HG02885 (cell line): ENCODE data around the gene QRFPR.
"Not testable (repeated sequence)": the region's sequence is repeated elsewhere in the genome, so short reads cannot be mapped to it uniquely, and the experiment has no call there.

Experiments used
- ATAC-seq: cut with Tn5 transposase; IDR thresholded peaks from one replicate; pipeline ENCODE4 v1.9.1; 2021; ENCODE audit warnings: mild to moderate bottlenecking; ENCODE audit not compliant: unreplicated experiment, poor library complexity

Gene QRFPR

DNA sequence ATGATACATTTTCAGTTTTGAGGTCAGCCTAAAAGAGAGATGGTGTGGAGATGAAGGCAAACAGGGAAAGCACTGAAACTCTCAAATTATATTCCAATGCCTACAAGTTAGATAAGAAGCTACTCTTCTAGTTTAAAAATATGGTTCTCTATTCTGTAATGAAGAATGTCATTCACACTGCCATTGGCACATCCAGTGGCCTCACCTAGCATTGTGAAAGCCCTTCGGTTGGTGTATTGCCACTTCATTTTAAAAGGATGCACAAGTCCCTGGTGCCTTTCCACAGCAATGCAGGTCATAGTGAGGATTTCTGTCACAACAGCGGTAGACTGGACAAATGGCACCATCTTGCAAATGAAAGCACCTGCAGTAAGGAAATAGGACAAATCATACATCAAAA is 40.6 kb downstream of the QRFPR start:
- no peak for ATAC-seq

DNA sequence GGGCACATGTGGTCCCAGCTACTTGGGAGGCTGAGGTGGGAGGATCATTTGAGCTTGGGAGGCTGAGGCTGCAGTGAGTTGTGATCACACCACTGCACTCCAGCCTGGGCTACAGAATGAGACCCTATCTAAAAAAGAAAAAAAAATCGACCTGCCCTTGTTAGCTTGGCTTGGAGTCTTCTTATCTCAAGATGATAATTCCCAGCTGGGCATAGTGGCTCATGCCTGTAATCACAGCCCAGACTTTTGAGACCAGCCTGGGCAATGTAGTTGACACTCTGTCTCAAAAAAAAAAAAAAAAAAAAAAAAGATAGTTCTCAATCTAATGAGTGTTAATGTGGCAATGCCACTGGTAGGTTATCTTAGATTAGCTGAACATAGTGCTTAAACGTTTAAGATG is 41.0 kb downstream of the QRFPR start:
- ATAC-seq, result no peak

DNA sequence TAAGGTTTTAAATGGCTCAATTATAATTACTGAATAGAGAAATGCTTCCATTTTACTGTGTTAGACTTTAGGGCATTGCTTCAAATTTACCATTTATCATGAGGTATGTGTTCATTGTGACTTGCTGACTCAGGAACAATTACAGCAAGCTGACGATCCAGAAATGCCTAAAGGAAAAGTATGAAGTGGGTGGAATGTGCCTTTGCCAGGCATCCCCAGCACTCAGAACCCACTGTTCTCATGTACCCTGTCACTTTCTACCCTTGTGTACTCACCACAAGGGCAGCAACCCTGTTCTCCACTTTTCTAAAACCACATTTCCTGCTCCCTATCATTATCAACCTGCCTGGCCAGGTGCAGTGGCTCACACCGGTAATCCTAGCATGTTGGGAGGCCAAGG is 41.5 kb downstream of the QRFPR start:
- no peak for ATAC-seq

DNA sequence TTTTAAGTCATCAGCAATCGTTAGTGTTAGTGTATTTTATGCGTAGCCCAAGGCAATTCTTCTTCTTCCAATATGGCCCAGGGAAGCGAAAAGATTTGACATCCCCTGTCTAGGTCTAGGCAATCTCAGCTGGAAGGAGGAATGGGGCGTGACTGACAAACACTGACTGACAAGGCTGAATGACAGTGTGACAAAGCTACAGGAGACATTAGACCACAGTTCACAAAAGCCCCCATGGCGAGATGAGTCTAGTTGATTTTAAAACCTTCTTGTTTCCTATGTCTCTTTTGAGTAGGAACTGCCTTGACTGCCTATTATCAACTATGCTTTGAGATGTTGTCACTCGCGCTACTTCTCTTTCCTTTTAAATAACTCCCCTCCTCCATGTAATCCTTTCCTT is 42.3 kb downstream of the QRFPR start:
- no peak for ATAC-seq

DNA sequence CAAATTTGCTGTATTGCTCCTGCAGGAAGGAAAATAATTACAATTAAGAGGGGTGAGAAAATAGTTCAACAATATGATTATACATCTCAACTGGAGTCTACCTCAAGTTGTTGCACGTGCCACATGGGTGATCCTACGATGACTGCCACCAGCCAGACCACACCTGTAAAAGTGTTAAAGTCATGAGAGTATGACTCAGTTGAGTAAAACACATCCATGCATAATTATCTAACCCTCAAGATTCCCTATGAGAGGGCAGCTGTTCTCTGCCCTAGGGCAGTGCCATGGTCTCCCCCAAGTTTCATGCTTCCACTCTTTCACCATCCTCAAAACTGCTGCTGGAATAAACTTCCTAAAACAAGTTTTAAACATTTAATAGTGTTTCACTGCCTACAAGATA is 44.1 kb downstream of the QRFPR start:
- no peak for ATAC-seq

DNA sequence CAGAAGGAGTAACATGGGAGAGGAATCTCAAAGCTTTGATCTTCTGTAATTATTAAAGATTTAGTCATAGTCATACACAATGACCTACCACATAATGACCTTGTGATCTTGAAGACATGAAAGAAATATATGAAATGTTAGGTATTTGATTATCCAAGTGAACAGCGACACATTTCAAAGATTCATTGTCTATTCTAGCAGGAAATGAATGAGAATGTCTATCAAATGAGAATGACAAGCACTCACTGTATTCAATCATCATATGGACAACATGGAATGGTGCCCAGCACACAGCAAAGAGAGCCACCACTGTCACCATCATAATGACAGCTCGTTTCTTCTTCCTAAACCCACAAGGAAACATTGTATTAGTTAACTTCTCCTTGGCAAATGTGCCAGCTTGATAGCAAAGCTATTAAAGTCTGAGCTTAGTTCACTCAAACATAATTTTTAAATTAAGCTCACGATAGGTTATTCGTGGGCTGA is 50.6 kb downstream of the QRFPR start:
- no peak for ATAC-seq

DNA sequence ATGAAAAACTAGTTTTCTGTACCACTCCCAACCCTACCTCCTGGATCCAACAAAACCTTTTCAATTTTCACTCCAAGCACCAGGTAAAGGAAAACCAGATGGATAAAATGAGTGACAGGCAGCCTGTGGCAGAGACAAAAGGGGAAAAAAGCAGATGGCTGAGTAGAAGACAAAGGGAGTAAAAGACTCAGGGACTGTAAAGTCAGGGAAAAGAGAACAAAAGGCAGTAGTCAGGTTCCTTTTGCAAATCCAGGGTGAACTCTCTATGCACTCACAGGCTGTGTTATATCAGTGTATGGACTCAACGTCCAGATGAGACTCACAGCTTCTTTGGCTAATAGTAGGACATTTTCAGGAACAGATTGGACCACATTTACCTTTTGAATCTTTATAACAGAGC is 54.2 kb downstream of the QRFPR start:
- no peak for ATAC-seq

DNA sequence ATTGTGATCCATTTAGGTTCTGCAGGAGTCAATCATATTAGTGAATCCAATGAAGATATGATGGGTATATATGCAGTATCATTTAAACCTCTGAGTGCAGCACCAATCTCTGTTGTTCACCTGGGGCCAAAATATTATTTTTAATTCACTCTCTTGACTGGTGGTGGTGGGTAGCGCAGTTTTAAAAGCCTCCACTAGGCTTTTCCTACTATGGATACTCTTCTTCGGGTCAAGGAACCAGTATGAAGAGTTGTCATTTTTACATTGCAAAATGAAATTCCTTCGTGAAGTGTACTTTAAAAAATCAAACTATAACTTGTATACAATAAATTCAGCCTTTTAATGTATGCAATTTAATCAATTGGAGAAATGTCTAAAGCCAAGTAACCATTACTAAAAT is 56.5 kb downstream of the QRFPR start:
- no peak for ATAC-seq

DNA sequence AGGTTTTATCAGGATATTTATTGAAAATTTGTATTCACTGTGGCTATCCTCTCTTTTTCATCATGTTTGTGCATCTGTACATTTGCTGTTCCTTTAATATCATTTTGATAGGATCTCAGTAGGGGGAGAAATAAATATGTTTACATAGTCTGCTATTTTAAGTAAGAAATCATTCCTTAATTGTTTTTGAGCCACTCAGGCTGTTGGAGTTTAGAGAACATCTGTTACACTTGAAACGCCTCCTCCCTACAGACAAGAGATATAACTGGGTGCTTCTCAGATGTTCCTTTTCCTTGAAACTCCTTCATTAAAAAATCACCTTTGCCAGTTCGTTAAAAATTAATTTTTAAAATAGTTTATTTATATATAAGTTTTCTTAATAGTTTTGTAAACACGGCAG is 59.4 kb downstream of the QRFPR start:
- no peak for ATAC-seq

DNA sequence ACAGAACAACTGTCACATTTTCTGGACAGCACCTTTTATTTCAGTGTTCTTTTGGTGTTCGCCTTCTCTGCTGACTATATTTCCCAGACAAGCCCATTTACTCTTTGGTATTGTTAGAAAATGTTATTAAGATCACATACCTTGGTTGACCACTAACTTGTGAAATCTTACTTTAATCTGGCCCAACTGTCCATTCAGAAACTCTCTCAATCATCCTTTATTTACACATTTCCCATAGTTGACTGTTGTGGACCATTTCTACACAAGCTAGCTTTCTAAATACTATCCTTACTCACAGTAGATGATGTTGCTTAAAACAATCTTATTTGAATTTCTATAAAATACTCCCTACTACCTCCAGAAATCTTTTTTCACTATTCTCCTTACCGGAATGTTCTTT is 64.7 kb downstream of the QRFPR start:
- no peak for ATAC-seq

DNA sequence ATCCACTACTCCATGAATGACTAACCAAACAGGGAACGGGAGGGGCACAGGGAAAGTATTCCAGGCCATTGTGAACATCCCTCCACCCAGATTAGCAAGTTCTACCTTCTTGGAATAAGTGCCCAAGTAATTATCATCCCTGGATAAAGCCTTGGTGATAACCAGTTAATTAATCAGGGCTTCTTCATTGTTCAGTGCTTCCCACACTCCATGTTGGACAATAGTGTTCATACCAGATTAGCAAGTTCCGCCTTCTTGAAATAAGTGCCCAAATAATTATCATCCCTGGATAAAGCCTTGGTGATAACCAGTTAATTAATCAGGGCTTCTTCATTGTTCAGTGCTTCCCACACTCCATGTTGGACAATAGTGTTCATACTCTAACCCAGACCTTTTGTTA is 67.4 kb downstream of the QRFPR start:
- not testable (repeated sequence) for ATAC-seq

DNA sequence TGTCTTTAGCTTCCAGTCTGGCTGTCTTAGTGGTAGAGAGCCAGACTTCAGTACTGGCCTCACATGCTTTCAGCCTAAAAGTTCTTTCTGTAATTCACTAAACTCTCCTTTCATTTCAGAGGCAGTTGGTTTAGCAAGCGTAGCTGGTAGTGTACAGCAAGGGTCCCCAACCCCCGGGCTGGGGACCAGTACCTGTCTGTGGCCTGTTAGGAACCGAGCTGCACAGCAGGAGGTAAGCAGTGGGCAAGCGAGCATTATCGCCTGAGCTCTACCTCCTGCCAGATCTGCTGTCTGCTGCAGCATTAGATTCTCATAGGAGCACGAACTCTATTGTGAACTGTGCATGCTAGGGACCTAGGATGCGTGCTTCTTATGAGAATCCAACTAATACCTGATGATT is 72.0 kb downstream of the QRFPR start:
- no peak for ATAC-seq

DNA sequence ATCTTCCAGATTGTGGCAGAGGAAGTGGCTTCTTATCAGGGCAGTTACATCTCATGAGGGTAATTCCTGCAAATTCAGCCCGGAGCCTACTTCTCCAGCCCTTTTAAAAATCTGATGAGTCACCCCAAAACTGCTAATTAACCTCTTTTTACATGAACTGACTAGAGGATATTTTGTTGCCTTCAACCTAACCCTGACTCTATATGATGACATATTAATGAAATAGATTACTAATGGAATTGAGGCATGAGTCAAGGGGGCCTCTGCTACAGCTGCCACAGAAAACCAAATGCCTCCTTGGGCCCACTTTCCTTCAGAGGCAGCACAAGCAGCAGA is 72.5 kb downstream of the QRFPR start:
- ATAC-seq, result no peak

DNA sequence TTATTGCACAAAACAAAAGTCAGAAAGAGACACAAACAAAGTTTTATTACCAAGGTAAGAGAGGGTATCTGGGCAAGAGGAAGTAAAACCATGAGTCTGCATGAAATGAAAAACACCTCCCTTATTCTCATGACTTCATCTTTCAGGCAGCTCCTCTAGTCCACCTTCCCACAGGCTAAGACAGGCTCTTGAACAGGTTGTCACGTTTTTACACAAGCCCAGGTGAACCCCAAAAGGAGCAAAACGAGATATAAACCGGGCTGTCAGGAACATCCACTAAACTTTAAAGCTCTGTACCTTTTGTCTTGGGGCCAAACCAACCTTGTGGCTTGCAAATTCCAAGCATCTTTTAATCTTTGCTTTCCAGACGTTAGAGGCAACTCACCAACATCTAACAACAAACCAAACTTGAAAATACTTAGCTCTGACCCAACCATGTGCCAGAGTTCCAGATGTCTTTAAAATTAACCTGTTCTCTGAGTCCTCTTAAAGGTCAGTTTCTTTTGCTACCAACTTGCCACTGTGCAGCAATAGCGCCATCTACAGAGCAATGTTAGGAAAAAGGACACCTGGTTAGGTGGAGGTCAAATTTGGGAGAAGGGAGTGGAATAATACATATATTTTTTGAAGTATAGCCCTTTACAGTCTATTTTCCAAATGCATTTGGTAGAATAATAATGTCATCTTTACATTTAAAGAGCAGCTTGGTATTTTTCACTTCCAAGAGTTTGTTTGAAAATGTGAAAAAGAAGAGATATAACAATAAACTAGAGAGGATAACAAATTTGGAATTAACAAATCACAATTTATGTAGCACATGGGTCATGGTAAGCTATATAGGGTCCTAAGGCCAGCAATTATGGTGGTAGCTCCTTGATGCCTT is 73.1 kb downstream of the QRFPR start:
- ATAC-seq, result peak; percentile 98

DNA sequence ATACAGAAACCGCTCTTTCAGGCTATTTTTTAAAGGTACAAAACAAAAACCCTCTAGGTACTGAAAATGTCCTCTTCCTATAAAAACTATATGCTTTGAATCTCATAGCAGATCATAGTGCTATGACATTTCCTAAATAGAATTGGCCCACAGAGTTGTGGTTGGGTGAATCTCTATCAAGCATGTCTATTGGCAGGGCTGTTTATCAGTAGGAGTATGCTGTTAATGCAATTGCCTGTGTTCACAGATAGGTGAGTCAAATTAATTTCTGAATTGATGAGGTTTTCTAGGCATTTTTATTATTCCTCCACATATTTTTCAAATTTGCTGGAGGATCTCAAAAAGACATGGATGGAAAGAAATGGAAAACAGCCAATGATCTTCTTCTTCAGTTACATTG is 73.9 kb downstream of the QRFPR start:
- peak; percentile 37 for ATAC-seq

DNA sequence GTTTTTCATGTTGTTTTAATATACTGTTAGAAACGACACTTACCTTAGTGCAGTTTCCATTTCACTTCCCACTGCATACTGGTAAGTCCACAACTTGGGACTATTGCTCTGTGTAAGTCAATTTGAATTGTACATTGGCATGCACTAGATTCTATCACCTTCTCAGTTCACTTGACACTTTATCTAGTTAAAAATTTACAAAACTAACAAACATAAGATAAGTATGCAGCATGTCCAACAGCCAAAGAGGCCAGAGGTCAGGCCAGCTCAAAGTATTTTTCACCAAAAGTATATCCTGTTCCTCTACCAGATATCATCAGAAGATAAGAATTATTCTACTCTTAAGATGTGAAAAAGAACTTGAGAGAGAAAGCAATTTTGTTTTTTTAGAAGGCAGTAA is 75.9 kb downstream of the QRFPR start:
- no peak for ATAC-seq

DNA sequence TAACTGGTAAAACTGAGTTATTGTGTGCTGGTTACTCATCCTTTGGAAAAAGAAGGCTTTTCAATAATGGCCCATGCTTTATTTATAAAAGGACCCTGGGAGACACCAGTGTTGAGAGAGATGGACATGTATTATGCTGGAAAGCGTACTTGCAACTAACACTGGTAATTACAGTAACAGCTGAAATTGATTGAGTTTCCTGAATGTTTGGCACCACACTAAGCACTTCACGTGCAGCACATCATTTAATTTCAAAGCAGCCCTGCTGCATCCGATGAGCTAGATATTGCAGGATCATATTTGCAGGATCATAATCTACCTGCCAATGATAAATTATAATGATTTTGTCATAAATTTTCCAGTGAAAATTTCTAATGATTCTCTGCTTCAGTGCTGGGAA is 81.5 kb downstream of the QRFPR start:
- ATAC-seq, result no peak

DNA sequence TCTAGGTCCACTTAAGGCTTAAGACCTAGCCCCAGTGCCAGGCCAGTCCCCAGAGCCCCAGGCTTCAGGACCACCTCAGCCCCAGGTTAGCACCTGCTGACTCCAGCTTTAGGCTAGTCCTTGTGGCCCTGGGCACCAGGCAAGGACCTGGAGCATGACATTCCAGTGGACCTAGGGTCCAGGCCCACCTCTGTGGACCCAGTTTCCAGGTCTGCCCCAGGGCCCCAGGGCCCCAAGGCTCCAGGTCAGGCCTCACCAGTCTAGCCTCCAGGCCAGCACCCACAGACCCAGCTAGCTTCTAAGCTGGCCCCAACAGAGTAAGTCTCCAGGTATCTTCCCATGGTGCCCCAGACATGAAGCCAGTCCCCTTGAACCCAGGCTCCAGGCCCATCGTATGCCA is 97.5 kb downstream of the QRFPR start:
- ATAC-seq, result no peak

DNA sequence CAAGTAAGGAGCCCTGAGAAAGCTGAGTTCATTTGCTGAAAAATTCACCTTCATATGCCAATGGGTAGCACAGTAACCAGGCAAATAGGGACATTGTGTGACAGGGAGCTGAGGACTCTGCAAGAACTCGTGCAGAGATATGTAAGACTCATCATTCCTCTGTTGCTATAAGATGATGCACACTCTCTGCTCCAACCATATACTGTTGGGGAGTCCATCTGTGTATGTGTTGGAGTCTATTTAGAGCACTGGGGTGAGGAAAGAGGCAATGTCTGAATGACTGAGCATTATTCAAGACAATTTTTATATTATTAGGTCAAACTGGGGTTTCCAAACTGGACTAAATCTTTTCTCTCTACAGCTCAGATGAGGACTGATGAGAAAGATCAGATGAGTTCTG is 100.4 kb downstream of the QRFPR start:
- no peak for ATAC-seq

DNA sequence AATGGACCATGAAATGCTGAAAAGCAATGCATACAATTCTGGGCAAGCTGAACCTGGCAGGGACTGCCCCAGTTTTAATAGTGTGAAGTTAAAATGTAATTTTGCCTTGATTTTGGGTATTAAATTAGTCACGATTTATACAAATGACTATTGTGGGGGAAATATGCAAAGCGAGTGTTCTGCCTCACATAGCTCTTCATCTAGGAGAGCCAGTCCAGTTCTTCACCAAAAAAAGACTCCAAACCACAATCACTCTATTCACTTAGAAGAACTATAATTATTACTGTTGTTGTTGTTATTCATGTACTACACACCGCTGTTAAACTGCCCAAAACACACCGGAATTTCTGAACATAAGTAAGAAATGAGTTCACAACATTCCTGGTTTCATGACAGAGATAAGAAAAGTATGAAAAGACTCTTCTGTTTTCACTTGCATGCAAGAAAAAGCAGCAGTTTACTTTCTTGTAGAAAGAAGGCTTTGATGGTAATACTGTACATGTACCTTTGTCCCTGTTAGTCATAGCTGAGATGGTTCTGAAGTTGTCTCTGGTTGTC is 101.9 kb downstream of the QRFPR start:
- ATAC-seq, result peak; percentile 89
